MCF 10A (cell line): ENCODE data around the gene KRT4. TPM values are rescaled to one million over a fixed set of nuclear protein-coding genes. Genes with fewer than 3 reads are reported as not detected.

ENCODE experiments used
- BruUV-seq: library from RNA; stranded (reverse); fragments of 400-500 nt; replicated peaks from 2 replicates; lab custom pipeline; 2021; lab: Mats Ljungman, UMichigan
- CTCF ChIA-PET: fragments of 300-600 bp; sonication (Branson Sonifier 250); formaldehyde crosslinking; extraction: SDS; loops from one replicate; lab custom pipeline; 2021; ENCODE audit warnings: antibody characterized with exemption, inconsistent platforms; lab: Yijun Ruan, JAX
- POLR2A ChIA-PET: fragments of 300-600, 350-650 bp; sonication (Branson Sonifier 250); formaldehyde crosslinking; extraction: SDS; loops from one replicate; lab custom pipeline; 2020; ENCODE audit warnings: antibody characterized with exemption, inconsistent platforms; lab: Yijun Ruan, JAX
- DNase-seq: peaks from one replicate; pipeline ENCODE4 v3.0.0-alpha.2; 2018; ENCODE audit not compliant: unreplicated experiment
- H3K27ac Mint-ChIP-seq: one replicate; pipeline ENCODE4 v1.8.0; 2022; ENCODE audit warnings: mild to moderate bottlenecking, low read depth, mixed read lengths; ENCODE audit not compliant: unreplicated experiment
- H3K27me3 Mint-ChIP-seq: one replicate; pipeline ENCODE4 v1.8.0; 2022; ENCODE audit warnings: mixed read lengths; ENCODE audit not compliant: insufficient read depth, unreplicated experiment
- H3K36me3 Mint-ChIP-seq: one replicate; pipeline ENCODE4 v1.8.0; 2022; ENCODE audit warnings: mild to moderate bottlenecking, moderate library complexity, mixed read lengths; ENCODE audit not compliant: insufficient read depth, unreplicated experiment
- H3K4me1 Mint-ChIP-seq: one replicate; pipeline ENCODE4 v1.8.0; 2022; ENCODE audit warnings: mixed read lengths; ENCODE audit not compliant: insufficient read depth, unreplicated experiment
- H3K4me3 Mint-ChIP-seq: one replicate; pipeline ENCODE4 v1.8.0; 2022; ENCODE audit warnings: mild to moderate bottlenecking, moderate library complexity, mixed read lengths; ENCODE audit not compliant: unreplicated experiment
- H3K9me3 Mint-ChIP-seq: one replicate; pipeline ENCODE4 v1.8.0; 2022; ENCODE audit warnings: mixed read lengths; ENCODE audit not compliant: unreplicated experiment
- intact Hi-C: fragments of 100-400 bp; cut with micrococcal nuclease; formaldehyde crosslinking; loops from 2 replicates; pipeline ENCODE4 v1.14.1; 2022
- total RNA-seq: library from RNA; stranded (reverse); gene quantifications from 2 replicates; pipeline ENCODE4 v1.2.3, GENCODE V29; 2022
- TF ChIP-seq, protein P1 (sequence below): fragments of 200-600 bp; IDR thresholded peaks from one replicate; pipeline ENCODE4 v1.8.0; 2022; ENCODE audit warnings: antibody characterized with exemption, mild to moderate bottlenecking; ENCODE audit not compliant: unreplicated experiment

KRT4 gene
- total RNA-seq, 1 experiment from 2014 or later = not detected

DNA sequence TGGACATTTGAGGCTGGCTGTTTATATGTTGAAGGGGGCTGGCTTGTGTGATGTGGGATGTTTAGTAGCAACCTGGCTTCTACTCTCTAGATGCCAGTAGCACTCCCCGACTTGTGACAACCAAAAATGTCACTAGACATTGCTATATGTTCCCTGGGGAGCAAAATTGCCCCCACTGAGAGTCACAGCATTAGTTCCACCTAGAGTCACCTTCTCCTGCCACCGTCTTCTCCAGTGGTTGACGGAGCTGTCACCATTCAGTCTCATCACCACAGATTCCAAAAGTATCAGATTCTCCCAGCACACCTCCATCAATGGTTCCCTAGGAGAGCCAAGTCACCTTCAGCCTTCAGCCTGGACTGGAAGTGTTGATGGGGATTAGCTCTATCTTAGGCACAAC is 29.0 kb downstream of the KRT4 start:
- Mint-ChIP-seq H3K27me3 (peaks cover 48% of the 10 kb centered on the region), H3K9me3 (peaks cover 7% of the 10 kb centered on the region), H3K36me3 (no peaks in the 10 kb centered on the region), H3K4me3 (no peak overlapping the region), H3K27ac (no peak overlapping the region), H3K4me1 (no peaks in the 10 kb centered on the region)
- DNase-seq = no peak
- intact Hi-C loops = no loop called here
- CTCF ChIA-PET = no interaction called here
- POLR2A ChIA-PET = no interaction called here
- BruUV-seq = no TSS peak
- TF ChIP-seq, protein P1, sequence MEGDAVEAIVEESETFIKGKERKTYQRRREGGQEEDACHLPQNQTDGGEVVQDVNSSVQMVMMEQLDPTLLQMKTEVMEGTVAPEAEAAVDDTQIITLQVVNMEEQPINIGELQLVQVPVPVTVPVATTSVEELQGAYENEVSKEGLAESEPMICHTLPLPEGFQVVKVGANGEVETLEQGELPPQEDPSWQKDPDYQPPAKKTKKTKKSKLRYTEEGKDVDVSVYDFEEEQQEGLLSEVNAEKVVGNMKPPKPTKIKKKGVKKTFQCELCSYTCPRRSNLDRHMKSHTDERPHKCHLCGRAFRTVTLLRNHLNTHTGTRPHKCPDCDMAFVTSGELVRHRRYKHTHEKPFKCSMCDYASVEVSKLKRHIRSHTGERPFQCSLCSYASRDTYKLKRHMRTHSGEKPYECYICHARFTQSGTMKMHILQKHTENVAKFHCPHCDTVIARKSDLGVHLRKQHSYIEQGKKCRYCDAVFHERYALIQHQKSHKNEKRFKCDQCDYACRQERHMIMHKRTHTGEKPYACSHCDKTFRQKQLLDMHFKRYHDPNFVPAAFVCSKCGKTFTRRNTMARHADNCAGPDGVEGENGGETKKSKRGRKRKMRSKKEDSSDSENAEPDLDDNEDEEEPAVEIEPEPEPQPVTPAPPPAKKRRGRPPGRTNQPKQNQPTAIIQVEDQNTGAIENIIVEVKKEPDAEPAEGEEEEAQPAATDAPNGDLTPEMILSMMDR = no peak

DNA sequence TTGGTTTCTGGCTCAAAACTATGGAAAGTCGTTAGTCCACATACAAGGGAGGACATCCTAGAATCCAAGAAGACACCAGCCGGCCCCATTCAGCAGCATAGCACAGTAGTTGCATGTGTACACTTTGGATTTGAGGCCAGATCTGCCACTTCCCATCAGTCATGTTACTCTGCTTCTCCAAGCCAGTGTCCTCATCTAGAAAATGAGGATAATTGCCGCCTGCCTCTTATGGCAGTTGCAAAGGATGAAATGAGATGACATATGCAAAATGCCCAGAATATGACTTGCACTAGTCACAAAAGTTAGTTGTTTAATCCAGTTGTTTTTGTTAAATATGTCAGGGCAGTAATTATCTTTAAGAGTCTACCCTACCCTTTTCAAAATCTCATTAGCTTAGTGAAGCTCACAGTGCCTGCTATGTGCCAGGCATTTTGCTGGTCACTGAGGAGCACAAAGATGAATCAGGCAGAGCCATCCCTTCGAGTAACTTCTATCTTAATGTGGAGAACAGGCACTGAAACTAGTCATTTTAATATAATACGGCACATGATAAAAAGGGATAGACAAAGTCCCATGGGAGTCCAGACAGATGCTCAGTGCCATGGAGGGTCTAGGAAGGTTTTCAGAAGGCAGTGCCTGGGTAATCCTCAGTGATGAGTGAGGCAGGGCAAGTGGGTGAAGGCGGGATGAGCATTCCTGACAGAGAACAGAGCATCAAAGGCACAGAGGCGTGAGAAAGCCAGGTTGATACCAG is 30.2 kb downstream of the KRT4 start:
- BruUV-seq = no TSS peak
- no peak overlapping the region for H3K27ac Mint-ChIP-seq
- no peak for DNase-seq
- no peaks in the 10 kb centered on the region for H3K36me3 Mint-ChIP-seq
- TF ChIP-seq, protein P1 = no peak
- no peak overlapping the region for H3K4me3 Mint-ChIP-seq
- no peaks in the 10 kb centered on the region for H3K4me1 Mint-ChIP-seq
- H3K27me3 Mint-ChIP-seq = peaks cover 60% of the 10 kb centered on the region
- POLR2A ChIA-PET = no interaction called here
- intact Hi-C loops = no loop called here
- CTCF ChIA-PET = no interaction called here
- H3K9me3 Mint-ChIP-seq = peaks cover 7% of the 10 kb centered on the region

DNA sequence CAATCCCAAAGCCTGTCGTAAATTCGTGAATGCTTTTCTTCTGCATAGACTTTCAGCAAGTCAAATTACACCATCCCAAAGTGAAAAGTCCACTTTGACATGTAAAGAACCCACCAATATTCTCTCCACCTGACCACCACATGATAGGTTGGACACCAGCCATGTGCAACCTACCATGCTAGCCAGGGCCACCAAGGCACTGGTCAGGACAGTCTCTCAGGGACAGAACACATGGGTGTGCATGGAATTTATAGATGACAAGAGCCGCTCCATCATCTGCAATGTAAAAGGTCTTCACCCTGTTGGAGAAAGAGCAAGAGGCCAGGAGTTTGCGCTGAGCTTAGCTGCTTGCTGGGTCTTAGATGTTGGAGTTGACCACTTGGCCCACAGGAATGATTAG is 31.4 kb downstream of the KRT4 start:
- H3K9me3 Mint-ChIP-seq = peaks cover 7% of the 10 kb centered on the region
- intact Hi-C loops = no loop called here
- no peak overlapping the region for H3K27ac Mint-ChIP-seq
- no peak for DNase-seq
- no peaks in the 10 kb centered on the region for H3K36me3 Mint-ChIP-seq
- POLR2A ChIA-PET = interaction anchor here (1.1 kb wide), 1 partner anchor 18 kb away, joined by 7 read pairs; no protein-coding TSS in a partner anchor
- H3K4me3 Mint-ChIP-seq = no peak overlapping the region
- TF ChIP-seq, protein P1 = no peak
- H3K27me3 Mint-ChIP-seq = peaks cover 72% of the 10 kb centered on the region
- CTCF ChIA-PET = no interaction called here
- BruUV-seq = no TSS peak
- H3K4me1 Mint-ChIP-seq = no peaks in the 10 kb centered on the region

DNA sequence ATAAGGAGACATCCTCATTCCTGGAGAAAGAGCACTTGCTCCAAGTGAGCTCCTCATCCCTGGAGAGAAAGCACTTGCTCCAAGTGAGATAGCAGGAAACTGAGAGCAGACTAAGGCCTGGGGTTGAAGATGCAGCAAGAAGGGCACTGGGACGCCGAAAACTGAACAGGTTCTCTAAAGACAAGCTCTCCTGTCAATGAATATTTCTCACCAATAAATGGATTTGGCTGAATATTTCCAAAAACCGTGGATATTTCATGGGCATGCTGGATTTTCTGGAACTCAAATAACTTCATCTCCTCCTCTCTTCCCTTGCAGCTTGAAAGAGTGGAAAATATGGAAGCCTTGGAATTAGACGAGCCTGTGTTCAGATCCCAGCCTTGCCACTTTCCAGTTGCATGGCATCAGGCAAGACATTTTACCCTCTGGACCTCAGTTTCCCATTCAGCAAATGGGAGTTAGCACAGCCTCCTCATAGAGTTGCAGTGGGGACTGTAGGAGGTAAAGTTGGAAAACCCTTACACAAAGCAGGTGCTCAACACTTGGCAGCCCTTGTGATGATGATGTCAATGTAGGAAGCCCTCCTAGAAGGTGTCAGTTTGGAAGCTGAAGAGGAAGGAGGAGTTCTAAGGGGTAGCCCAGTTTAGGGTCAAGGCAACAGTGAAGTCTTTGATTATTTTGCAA is 32.4 kb downstream of the KRT4 start:
- ChIA-PET CTCF (interaction anchor here (1.2 kb wide), 1 partner anchor 409 kb away, joined by 4 read pairs; no protein-coding TSS in a partner anchor), POLR2A (interaction anchor here (0.6 to 1.1 kb wide), 2 partner anchors 16 to 19 kb away, joined by 3 to 7 read pairs; no protein-coding TSS in a partner anchor)
- TF ChIP-seq, protein P1 = no peak
- DNase-seq = no peak
- intact Hi-C loops = no loop called here
- BruUV-seq = no TSS peak
- Mint-ChIP-seq H3K4me1 (no peaks in the 10 kb centered on the region), H3K9me3 (peaks cover 7% of the 10 kb centered on the region), H3K27me3 (peaks cover 82% of the 10 kb centered on the region), H3K27ac (no peak overlapping the region), H3K4me3 (no peak overlapping the region), H3K36me3 (no peaks in the 10 kb centered on the region)
